GM18505 (cell line): ENCODE measurements around the gene CD52.

ENCODE experiments used
- ATAC-seq: cut with Tn5 transposase; IDR thresholded peaks from one replicate; pipeline ENCODE4 v1.9.1; 2021; ENCODE audit not compliant: unreplicated experiment
- POLR2A ChIP-seq: IDR thresholded peaks from 4 replicates; pipeline ENCODE4 v1.6.1; 2011; ENCODE audit warnings: borderline replicate concordance; ENCODE audit not compliant: insufficient read depth, insufficient read length; ENCODE audit errors: extremely low read depth

The CD52 gene

GRCh38 chr1:26353210-26353859, 35.6 kb downstream of the CD52 start:
- no peak for TF ChIP-seq POLR2A
- no peak for ATAC-seq

GRCh38 chr1:26353976-26354820, 36.4 kb downstream of the CD52 start, which contains the start of gene CRYBG2:
Gene CRYBG2, minus strand, starts transcription at chr1:26354130. Its CDS starts 7,473 bp downstream, at chr1:26346657.
- ATAC-seq: no peak
- TF ChIP-seq POLR2A: no peak

DNA sequence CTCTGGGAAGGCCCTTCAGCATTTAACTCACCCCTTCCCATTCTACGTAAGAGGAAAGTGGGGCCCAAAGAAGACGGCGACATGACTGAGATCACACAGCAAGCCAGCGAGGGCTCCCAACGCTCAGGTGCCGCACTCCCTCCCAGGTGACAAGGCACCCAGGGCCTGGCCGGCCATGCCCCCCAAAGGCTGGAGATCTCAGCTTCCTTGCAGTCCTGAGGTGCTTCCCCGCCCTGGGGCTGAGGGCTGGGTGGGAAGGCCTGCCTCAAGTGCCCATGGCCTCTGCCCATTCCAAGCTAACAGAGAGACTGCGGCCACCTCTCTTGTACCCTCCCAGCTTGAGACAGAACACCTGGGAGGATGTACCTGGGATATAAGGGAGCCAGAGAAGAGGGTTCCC, 37.2 kb downstream of the CD52 start:
- ATAC-seq: no peak
- no peak for TF ChIP-seq POLR2A

DNA sequence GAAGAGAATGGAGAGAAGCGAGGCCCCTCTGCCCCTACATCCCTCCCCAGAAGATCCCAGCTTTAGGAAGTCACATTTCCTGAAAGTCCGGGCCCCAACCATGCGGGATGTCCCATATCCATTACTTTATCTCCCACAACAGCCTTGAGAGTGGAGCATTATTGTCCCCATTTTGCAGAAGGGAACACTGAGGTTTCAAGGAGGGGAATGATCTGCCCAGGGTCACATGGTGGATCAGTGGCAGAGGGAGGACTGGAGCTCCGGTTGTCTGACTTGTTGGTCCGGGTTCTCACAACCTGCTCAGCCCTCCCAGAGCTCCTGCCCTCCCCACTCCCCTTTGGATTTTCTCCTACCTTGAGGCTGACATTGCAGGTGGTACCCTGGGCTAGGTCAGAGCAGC, 38.3 kb downstream of the CD52 start:
- TF ChIP-seq POLR2A: no peak
- no peak for ATAC-seq

- no peak for ATAC-seq
- no peak for TF ChIP-seq POLR2A
Observed at GRCh38 chr1:26357121-26357602, 39.4 kb downstream of the CD52 start.

GRCh38 chr1:26358411-26359384, 40.9 kb downstream of the CD52 start:
- ATAC-seq: no peak
- TF ChIP-seq POLR2A: no peak

GRCh38 chr1:26359981-26360806, 42.4 kb downstream of the CD52 start:
- ATAC-seq: no peak
- no peak for TF ChIP-seq POLR2A

DNA sequence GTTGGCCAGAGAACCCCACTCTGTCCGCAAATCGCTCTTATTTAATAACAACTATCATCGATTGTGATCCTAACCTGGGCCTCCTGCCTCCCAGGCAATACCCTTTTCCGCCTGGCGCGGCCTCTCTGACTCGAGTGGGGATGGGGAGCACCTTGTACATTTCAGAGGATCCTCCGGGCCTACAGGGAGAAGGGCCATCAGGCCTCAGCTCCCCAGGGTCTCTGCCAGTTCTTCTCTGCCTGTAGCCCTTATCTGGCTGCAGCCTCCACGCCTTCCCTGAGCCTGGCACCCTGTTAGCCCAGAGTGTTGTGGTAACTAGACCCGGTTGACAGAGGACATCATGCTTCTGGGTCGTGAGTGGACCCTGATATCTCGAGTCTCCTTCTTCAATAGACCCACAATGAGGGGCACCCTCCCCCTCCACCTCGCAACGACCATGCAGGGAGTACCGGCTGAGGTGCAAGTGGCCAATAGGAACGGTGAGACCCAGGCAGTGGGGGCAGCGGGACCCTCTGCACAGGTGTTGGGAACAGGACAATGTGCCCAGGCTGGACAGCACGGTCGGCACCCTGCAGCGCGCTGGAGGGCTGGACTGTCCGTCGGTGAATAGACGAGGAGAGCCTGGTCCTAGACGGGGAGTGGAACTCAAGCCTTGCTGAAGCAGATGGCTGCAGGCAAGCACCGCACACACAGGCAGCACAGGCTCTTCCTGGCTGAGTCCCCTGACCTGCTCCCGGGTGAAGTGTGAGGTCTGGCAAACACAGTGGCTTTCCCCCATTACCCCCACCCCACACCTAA, 43.2 kb downstream of the CD52 start:
- no peak for ATAC-seq
- TF ChIP-seq POLR2A: no peak

GRCh38 chr1:26361605-26362122, 43.9 kb downstream of the CD52 start:
- no peak for TF ChIP-seq POLR2A
- ATAC-seq: no peak

- no peak for TF ChIP-seq POLR2A
- no peak for ATAC-seq
Observed at GRCh38 chr1:26362331-26362730, 44.6 kb downstream of the CD52 start.
